Neural crest cell (in vitro differentiated cells): ENCODE results near the gene DOCK1. TPM values are rescaled to one million over a fixed set of nuclear protein-coding genes. Genes with fewer than 3 reads are reported as not detected.

Experiments
- DNase-seq: peaks from one replicate; pipeline ENCODE4 v3.0.0; 2021; ENCODE audit warnings: low read depth, mixed read lengths, low spot score
- H3K27ac Mint-ChIP-seq: one replicate; pipeline ENCODE4 v1.8.0; 2021; ENCODE audit warnings: mild to moderate bottlenecking, mixed read lengths; ENCODE audit not compliant: unreplicated experiment
- H3K27me3 Mint-ChIP-seq: 2 replicates; pipeline ENCODE4 v1.8.0; 2021; ENCODE audit warnings: low read depth, mild to moderate bottlenecking, mixed read lengths
- H3K36me3 Mint-ChIP-seq: 2 replicates; pipeline ENCODE4 v1.8.0; 2021; ENCODE audit warnings: low read depth, mild to moderate bottlenecking, mixed read lengths
- H3K4me1 Mint-ChIP-seq: 2 replicates; pipeline ENCODE4 v1.8.0; 2021; ENCODE audit warnings: mixed read lengths
- H3K4me3 Mint-ChIP-seq: one replicate; pipeline ENCODE4 v1.8.0; 2021; ENCODE audit warnings: mild to moderate bottlenecking, mixed read lengths
- H3K9me3 Mint-ChIP-seq: 2 replicates; pipeline ENCODE4 v1.8.0; 2021; ENCODE audit warnings: mixed read lengths
- CTCF ChIP-seq: fragments of 200-600 bp; sonication (generic); conservative IDR thresholded peaks from 2 replicates; pipeline ENCODE4 v1.5.0; 2021; ENCODE audit warnings: antibody characterized with exemption, mild to moderate bottlenecking
- total RNA-seq: library from RNA; stranded (reverse); gene quantifications from 2 replicates; pipeline ENCODE4 v1.2.1, GENCODE V29; 2021

DOCK1 gene
- total RNA-seq, 1 donor from 2014 or later: 55.8 TPM

GRCh38 chr10:127464561-127464960, 559.3 kb downstream of the DOCK1 start:
- no peak overlapping the region for H3K27ac Mint-ChIP-seq
- H3K4me1 Mint-ChIP-seq: no peaks in the 10 kb centered on the region
- no peak for TF ChIP-seq CTCF
- no peak for DNase-seq
- no peaks in the 10 kb centered on the region for H3K36me3 Mint-ChIP-seq
- peaks cover 5% of the 10 kb centered on the region for H3K9me3 Mint-ChIP-seq
- H3K27me3 Mint-ChIP-seq: peaks cover 10% of the 10 kb centered on the region
- no peak overlapping the region for H3K4me3 Mint-ChIP-seq

- Mint-ChIP-seq H3K4me3 (no peak overlapping the region), H3K27me3 (peaks cover 31% of the 10 kb centered on the region), H3K27ac (no peak overlapping the region), H3K36me3 (no peaks in the 10 kb centered on the region), H3K4me1 (no peaks in the 10 kb centered on the region), H3K9me3 (no peaks in the 10 kb centered on the region)
- no peak for TF ChIP-seq CTCF
- DNase-seq: no peak
Measured at GRCh38 chr10:127467811-127468210, 562.6 kb downstream of the DOCK1 start.

- H3K4me3 Mint-ChIP-seq: no peak overlapping the region
- no peak for TF ChIP-seq CTCF
- DNase-seq: no peak
- H3K27me3 Mint-ChIP-seq: peaks cover 39% of the 10 kb centered on the region
- no peaks in the 10 kb centered on the region for H3K4me1 Mint-ChIP-seq
- no peaks in the 10 kb centered on the region for H3K36me3 Mint-ChIP-seq
- no peaks in the 10 kb centered on the region for H3K9me3 Mint-ChIP-seq
- H3K27ac Mint-ChIP-seq: no peak overlapping the region
Measured at GRCh38 chr10:127468632-127469031, 563.4 kb downstream of the DOCK1 start.

- Mint-ChIP-seq H3K4me1 (no peaks in the 10 kb centered on the region), H3K27ac (no peak overlapping the region), H3K36me3 (no peaks in the 10 kb centered on the region), H3K9me3 (peaks cover 2% of the 10 kb centered on the region), H3K27me3 (peaks cover 50% of the 10 kb centered on the region), H3K4me3 (no peak overlapping the region)
- no peak for TF ChIP-seq CTCF
- DNase-seq: no peak
Measured at GRCh38 chr10:127470911-127471310, 565.7 kb downstream of the DOCK1 start.

- DNase-seq: no peak
- H3K9me3 Mint-ChIP-seq: peaks cover 2% of the 10 kb centered on the region
- H3K4me3 Mint-ChIP-seq: no peak overlapping the region
- TF ChIP-seq CTCF: no peak
- H3K27me3 Mint-ChIP-seq: peaks cover 57% of the 10 kb centered on the region
- H3K27ac Mint-ChIP-seq: no peak overlapping the region
- no peaks in the 10 kb centered on the region for H3K4me1 Mint-ChIP-seq
- no peaks in the 10 kb centered on the region for H3K36me3 Mint-ChIP-seq
Measured at GRCh38 chr10:127472976-127473375, 567.7 kb downstream of the DOCK1 start.

- H3K4me3 Mint-ChIP-seq: no peak overlapping the region
- peaks cover 2% of the 10 kb centered on the region for H3K9me3 Mint-ChIP-seq
- DNase-seq: no peak
- no peaks in the 10 kb centered on the region for H3K4me1 Mint-ChIP-seq
- H3K36me3 Mint-ChIP-seq: no peaks in the 10 kb centered on the region
- peaks cover 63% of the 10 kb centered on the region for H3K27me3 Mint-ChIP-seq
- peak overlapping the region; percentile 66 for H3K27ac Mint-ChIP-seq
- TF ChIP-seq CTCF: no peak
Measured at GRCh38 chr10:127474501-127474900, 569.3 kb downstream of the DOCK1 start.
